ENCODE results near the gene MLLT10.

MLLT10 gene

GRCh38 chr10:21517134-21518031, 16.6 kb upstream of the MLLT10 start:
- DNase-seq, result peak; percentile 88

GRCh38 chr10:21518149-21518640, 15.8 kb upstream of the MLLT10 start:
- DNase-seq, result peak; percentile 83

- peak; percentile 83 for DNase-seq
Measured at GRCh38 chr10:21518641-21519396, 15.2 kb upstream of the MLLT10 start.

- peak; percentile 49 for DNase-seq
Measured at GRCh38 chr10:21519397-21519933, 14.6 kb upstream of the MLLT10 start.

GRCh38 chr10:21519941-21520436, 14.0 kb upstream of the MLLT10 start:
- DNase-seq, result peak; percentile 76

- no peak for DNase-seq
Measured at GRCh38 chr10:21520509-21520908, 13.5 kb upstream of the MLLT10 start.

GRCh38 chr10:21520949-21521348, 13.1 kb upstream of the MLLT10 start:
- DNase-seq, result peak; percentile 73

GRCh38 chr10:21521751-21522533, 12.1 kb upstream of the MLLT10 start:
- peak; percentile 40 for DNase-seq

GRCh38 chr10:21522631-21523406, 11.2 kb upstream of the MLLT10 start:
- DNase-seq, result peak; percentile 37

GRCh38 chr10:21523557-21524008, 10.4 kb upstream of the MLLT10 start:
- DNase-seq, result peak; percentile 70

GRCh38 chr10:21524131-21524525, 9.9 kb upstream of the MLLT10 start:
- DNase-seq, result no peak

- DNase-seq, result peak; percentile 83
Measured at GRCh38 chr10:21524526-21525366, 9.3 kb upstream of the MLLT10 start.

GRCh38 chr10:21525367-21526187, 8.5 kb upstream of the MLLT10 start, which contains the start of gene SKIDA1:
TSS of gene SKIDA1 (minus strand) at chr10:21525682. CDS start at chr10:21517822, 7,860 bp downstream.
- peak; percentile 97 for DNase-seq

- peak; percentile 88 for DNase-seq
Measured at GRCh38 chr10:21526188-21526859, 7.7 kb upstream of the MLLT10 start.

GRCh38 chr10:21526860-21527597, 7.0 kb upstream of the MLLT10 start:
- peak; percentile 85 for DNase-seq

- peak; percentile 74 for DNase-seq
Measured at GRCh38 chr10:21527598-21528235, 6.3 kb upstream of the MLLT10 start.

GRCh38 chr10:21528236-21529031, 5.6 kb upstream of the MLLT10 start:
- DNase-seq, result no peak

Data from retina (tissue), 1 donor.